ENCODE measurements around the gene FAM135A. TPM values are rescaled to one million over a fixed set of nuclear protein-coding genes. Genes with fewer than 3 reads are reported as not detected.

The FAM135A gene
- total RNA-seq, 1 donor from 2014 or later = 33.4 TPM

DNA sequence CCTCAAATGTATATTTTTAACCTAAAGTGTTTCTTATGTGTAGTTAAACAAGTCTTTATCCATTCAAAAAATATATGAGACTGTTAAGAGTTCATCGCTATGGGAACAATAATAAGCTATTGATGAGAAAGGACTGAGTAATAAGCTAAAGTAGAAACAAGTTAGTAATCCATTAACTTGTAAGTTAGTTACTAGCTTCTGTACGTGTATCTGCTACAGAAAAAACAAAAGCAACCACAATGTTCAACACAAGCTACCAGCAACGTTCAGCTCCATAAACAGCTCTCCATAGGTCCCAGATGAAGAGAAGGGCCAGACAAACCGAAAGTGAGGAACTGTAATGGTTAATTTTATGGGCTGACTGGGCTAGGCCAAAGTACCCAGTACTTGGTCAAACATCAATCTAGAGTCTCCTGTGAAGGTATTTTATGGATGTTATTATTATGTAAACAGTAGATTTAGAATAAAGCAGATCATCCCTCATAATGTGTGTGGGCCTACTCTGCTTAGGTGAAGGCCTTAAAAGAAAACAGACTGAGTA lies 33.8 kb upstream of the FAM135A start:
- peaks cover 9% of the 10 kb centered on the region for H3K4me1 Mint-ChIP-seq (ENCODE audit: unreplicated experiment)
- H3K36me3 Mint-ChIP-seq = no peaks in the 10 kb centered on the region
- no peak overlapping the region for H3K27ac Mint-ChIP-seq
- TF ChIP-seq, protein P1, sequence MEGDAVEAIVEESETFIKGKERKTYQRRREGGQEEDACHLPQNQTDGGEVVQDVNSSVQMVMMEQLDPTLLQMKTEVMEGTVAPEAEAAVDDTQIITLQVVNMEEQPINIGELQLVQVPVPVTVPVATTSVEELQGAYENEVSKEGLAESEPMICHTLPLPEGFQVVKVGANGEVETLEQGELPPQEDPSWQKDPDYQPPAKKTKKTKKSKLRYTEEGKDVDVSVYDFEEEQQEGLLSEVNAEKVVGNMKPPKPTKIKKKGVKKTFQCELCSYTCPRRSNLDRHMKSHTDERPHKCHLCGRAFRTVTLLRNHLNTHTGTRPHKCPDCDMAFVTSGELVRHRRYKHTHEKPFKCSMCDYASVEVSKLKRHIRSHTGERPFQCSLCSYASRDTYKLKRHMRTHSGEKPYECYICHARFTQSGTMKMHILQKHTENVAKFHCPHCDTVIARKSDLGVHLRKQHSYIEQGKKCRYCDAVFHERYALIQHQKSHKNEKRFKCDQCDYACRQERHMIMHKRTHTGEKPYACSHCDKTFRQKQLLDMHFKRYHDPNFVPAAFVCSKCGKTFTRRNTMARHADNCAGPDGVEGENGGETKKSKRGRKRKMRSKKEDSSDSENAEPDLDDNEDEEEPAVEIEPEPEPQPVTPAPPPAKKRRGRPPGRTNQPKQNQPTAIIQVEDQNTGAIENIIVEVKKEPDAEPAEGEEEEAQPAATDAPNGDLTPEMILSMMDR (conservative IDR thresholded peaks at IDR 0.05) = no peak
- no peaks in the 10 kb centered on the region for H3K9me3 Mint-ChIP-seq
- DNase-seq (ENCODE audit: extremely low spot score, unreplicated experiment) = no peak
- no peaks in the 10 kb centered on the region for H3K27me3 Mint-ChIP-seq
- H3K4me3 Mint-ChIP-seq = no peak overlapping the region

DNA sequence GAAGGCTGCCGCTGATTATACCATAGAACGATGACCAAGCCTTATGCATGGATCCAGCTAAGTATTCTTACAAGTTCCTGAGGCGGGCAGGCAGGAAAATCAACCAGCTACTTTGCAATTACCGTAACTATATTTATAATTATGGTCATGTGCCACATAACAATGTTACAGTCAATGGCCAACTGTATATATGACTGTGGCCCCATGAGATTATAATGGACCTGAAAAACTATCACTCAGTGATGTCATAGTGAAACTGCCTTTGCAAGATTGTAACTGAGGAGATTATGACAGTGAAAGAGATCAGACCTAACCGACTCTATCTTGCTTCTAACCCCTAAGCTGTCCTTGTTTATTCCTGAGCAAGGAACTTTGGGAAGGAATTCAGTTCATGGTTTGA lies 33.1 kb upstream of the FAM135A start:
- DNase-seq (ENCODE audit: extremely low spot score, unreplicated experiment) = no peak
- H3K4me1 Mint-ChIP-seq (ENCODE audit: unreplicated experiment) = peaks cover 9% of the 10 kb centered on the region
- H3K9me3 Mint-ChIP-seq = no peaks in the 10 kb centered on the region
- no peaks in the 10 kb centered on the region for H3K27me3 Mint-ChIP-seq
- H3K4me3 Mint-ChIP-seq = no peak overlapping the region
- H3K36me3 Mint-ChIP-seq = no peaks in the 10 kb centered on the region
- TF ChIP-seq, protein P1 (conservative IDR thresholded peaks at IDR 0.05) = no peak
- H3K27ac Mint-ChIP-seq = no peak overlapping the region

DNA sequence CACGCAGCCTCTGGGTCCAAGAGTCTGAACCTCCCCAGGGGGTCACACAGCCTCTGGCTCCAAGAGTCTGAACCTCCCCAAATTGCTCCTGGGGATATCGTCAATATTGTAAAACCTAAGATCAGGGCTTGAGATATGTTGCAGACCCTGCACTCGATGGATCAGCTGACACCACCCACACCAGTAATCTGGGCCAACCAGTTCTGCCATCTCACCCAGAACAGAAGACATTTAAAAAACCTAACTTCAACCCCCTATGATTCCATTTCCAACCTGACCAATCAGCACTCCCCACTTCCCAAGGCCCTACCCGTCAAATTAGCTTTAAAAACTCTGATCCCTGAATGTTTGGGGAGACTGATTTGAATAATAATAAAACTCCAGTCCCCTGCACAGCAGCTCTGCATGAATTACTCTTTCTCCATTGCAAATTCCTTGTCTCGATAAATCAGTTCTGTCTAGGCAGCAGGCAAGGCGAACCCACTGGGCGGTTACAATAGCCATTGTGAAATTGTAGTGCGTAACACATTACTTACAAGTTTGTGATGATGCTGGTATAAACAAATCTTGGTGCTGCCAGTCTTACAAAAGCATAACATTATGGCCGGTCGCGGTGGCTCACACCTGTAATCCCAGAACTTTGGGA lies 32.4 kb upstream of the FAM135A start:
- Mint-ChIP-seq H3K36me3 (no peaks in the 10 kb centered on the region), H3K4me3 (no peak overlapping the region), H3K27ac (peak overlapping the region; percentile 27), H3K9me3 (no peaks in the 10 kb centered on the region), H3K4me1 (ENCODE audit: unreplicated experiment) (peaks cover 9% of the 10 kb centered on the region), H3K27me3 (no peaks in the 10 kb centered on the region)
- DNase-seq (ENCODE audit: extremely low spot score, unreplicated experiment) = no peak
- TF ChIP-seq, protein P1 (conservative IDR thresholded peaks at IDR 0.05) = no peak

DNA sequence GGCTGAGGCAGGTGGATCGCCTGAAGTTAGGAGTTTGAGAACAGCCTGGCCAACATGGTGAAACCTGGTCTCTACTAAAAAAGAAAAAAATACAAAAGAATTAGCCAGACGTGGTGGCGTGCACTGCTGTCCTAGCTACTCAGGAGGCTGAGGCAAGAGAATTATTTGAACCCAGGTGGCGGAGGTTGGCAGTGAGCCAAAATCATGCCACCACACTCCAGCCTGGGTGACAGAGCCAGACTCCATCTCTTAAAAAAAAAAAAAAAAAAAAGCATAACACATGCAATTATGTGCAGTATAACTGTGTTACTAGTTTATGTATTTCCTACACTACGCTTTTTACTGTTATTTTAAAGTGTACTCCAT lies 31.9 kb upstream of the FAM135A start:
- Mint-ChIP-seq H3K36me3 (no peaks in the 10 kb centered on the region), H3K9me3 (no peaks in the 10 kb centered on the region), H3K27ac (no peak overlapping the region), H3K4me1 (ENCODE audit: unreplicated experiment) (peaks cover 9% of the 10 kb centered on the region), H3K27me3 (no peaks in the 10 kb centered on the region), H3K4me3 (no peak overlapping the region)
- no peak for DNase-seq (ENCODE audit: extremely low spot score, unreplicated experiment)
- TF ChIP-seq, protein P1 (conservative IDR thresholded peaks at IDR 0.05) = no peak

DNA sequence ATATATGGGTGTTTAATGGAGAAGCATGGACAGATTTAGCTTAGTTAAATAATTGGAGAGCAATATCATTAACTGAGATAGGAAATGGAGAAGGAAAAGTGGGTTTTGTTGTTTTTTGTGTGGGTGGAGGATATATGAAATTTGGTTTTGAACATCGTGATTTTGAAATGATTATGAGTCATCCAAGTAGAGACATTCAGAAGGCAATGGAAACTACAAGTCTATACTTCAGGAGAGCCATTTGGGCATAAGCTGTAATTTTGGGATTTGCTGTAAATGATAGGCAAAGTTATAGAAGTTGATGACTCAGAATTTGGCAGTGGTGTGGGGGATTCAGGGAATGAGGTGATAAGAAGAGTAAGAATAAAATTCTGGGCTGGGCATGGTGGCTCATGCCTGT lies 27.4 kb upstream of the FAM135A start:
- Mint-ChIP-seq H3K27ac (no peak overlapping the region), H3K4me1 (ENCODE audit: unreplicated experiment) (peaks cover 2% of the 10 kb centered on the region), H3K27me3 (peaks cover 3% of the 10 kb centered on the region), H3K36me3 (no peaks in the 10 kb centered on the region), H3K9me3 (no peaks in the 10 kb centered on the region), H3K4me3 (no peak overlapping the region)
- DNase-seq (ENCODE audit: extremely low spot score, unreplicated experiment) = no peak
- TF ChIP-seq, protein P1 (conservative IDR thresholded peaks at IDR 0.05) = no peak

All from type B pancreatic cell (in vitro differentiated cells).